HG02884 (cell line): Measurements from ENCODE around the gene KRTAP9-9.
"Not testable (repeated sequence)": the region's sequence is repeated elsewhere in the genome, so short reads cannot be mapped to it uniquely, and the experiment has no call there.

Experiments used
- ATAC-seq: cut with Tn5 transposase; IDR thresholded peaks from one replicate; pipeline ENCODE4 v1.9.1; 2021; ENCODE audit warnings: mild to moderate bottlenecking, moderate library complexity; ENCODE audit not compliant: unreplicated experiment

The KRTAP9-9 gene

DNA sequence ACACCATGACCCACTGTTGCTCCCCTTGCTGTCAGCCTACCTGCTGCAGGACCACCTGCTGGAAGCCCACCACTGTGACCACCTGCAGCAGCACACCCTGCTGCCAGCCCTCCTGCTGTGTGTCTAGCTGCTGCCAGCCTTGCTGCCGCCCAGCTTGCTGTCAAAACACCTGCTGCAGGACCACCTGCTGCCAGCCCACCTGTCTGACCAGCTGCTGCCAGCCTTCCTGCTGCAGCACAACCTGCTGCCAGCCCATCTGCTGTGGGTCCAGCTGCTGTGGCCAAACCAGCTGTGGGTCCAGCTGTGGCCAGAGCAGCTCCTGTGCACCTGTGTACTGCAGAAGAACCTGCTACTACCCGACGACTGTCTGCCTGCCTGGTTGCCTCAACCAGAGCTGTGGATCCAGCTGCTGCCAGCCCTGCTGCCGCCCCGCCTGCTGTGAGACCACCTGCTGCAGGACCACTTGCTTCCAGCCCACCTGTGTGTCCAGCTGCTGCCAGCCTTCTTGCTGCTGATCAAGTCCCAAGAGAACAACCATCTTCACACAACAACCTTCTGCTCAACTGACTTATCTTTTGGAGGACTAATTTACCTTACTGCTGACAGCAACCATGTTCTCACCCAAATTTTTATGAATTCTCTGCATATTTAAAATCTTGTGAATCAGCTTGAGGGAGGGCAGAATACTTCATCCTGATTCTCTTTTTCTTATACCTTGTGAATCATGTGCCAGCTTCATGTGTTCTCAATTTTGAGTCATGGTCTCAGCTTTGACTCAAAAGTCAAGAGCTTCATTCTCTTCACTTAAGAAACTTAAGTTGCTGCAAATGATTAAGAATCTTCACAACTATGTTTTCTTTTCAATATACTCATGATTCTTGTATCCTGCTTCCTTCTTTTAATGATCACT, at the start of gene KRTAP9-9:
Gene KRTAP9-9, plus strand, starts transcription at position 4 of the 910 bp plus-strand sequence.
- not testable (repeated sequence) for ATAC-seq

DNA sequence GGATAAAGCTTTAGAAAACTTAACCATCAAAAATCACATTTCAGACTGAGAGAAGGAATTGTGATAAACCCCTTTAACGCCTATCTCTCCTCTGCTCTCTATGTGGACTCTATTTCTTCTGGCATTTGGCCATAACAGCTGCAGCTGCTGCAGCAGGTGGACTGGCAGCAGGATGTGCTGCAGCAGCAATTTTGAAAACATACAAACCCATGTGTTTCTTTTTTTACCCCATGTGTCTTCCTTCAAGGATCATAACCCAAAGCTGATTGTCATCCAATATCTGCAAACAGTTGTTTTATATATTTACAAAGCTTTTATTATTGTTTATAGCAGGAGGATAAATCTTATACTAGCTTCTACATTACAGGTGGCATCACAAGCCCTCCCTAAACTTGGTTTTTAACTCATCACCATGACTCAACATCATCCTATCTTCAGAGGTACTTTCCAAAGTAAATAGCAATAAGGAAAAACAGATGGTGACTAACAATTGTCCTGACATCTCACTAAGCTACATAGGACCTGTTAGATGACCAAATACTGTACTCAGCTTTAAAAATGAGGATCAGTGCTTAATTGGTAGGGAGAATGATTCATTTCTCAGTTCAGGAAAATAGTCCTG, 43.2 kb upstream of the KRTAP9-9 start:
- no peak for ATAC-seq

DNA sequence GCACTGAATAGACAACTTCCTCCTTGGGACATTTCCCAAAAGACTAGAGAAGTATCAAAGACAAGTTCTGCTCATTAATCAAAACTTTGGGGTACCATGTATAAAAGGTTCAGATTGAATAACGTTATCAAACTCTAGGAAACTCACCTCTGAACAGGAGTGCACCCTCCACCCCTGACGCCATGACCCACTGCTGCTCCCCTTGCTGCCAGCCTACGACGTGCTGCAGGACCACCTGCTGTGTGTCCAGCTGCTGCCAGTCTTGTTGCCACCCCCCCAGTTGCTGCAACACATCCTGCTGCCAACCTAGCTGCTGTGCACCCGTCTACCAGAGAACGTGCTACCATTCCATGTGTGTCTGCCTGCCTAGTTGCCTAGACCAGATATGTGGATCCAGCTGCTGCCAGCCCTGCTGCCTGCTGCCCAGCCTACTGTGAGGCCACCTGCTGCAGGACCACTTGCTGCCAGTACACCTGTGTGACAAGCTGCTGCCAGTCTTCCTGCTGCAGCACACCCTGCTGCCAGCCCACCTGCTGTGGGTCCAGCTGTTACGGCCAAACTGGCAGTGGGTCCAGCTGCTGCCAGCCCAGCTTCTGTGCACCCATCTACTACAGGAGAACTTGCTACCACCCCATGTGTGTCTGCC, 42.5 kb upstream of the KRTAP9-9 start:
- no peak for ATAC-seq

- no peak for ATAC-seq
Measured at GRCh38 chr17:41215681-41216080, 39.5 kb upstream of the KRTAP9-9 start.

- ATAC-seq, result no peak
Measured at GRCh38 chr17:41223821-41224220, 31.4 kb upstream of the KRTAP9-9 start.

DNA sequence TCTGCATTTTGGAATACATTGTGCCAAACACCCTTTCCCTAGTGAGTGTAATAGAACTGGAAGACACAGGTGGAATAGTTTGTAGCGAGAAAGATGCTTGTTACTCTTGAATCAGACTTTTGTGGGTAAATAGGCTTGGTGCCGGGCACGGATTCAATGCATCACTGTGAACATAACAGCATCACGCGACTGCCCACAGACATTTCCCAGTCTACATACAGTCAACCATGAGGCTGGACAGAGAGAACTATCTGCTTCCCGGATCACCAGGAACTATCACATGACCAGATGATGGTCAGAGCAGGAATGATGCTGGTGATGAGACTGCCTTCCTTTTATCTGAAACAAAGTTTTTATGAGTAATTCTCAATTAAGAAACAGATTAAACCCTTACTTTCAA, 29.1 kb upstream of the KRTAP9-9 start:
- no peak for ATAC-seq

GRCh38 chr17:41226598-41227095, 28.5 kb upstream of the KRTAP9-9 start, which contains the start of gene KRTAP9-2:
TSS of gene KRTAP9-2 (plus strand) at chr17:41226648. CDS start at chr17:41226655, 7 bp downstream.
- not testable (repeated sequence) for ATAC-seq

GRCh38 chr17:41230094-41230493, 25.1 kb upstream of the KRTAP9-9 start:
- ATAC-seq, result no peak

DNA sequence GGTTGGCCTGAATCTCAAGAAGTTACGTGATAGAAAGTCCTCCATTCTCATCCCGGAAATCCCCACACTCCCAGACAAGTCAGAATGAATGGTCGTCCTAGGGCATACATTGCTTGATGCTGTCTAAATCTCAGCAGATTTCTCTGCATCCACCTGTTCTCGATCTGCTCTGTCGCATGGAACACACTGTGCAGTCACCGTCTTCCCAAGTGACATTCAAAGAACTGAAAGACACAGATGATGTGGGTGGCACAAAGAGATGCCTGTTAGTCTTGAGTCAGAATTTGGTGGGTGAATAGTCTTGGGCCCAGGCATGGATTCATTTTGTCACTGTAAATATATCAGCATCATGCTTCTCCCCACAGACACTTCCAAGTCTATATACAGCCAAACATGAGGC, 23.5 kb upstream of the KRTAP9-9 start:
- no peak for ATAC-seq

GRCh38 chr17:41232399-41233105, 22.6 kb upstream of the KRTAP9-9 start, which contains the start of gene KRTAP9-3:
TSS of gene KRTAP9-3 (plus strand) at chr17:41232449. CDS start at chr17:41232502, 53 bp downstream.
- not testable (repeated sequence) for ATAC-seq

DNA sequence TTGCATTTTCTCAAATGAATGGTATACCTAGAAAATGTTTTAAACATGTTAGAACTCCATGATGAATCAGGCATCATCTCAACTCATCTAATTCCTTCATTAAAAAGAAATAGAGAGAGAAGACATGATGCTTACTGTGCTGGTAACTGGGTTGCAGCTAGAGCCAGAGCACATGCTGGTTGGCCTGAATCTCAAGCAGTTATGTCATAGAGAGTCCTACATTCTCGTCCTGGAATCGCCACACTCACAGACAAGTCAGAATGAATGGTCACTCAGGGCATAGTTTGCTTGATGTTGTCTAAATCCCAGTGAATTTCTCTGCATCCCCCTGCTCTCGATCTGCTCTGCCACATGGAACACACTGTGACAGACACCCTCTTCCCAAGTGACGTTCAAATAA, 18.1 kb upstream of the KRTAP9-9 start:
- ATAC-seq, result not testable (repeated sequence)

DNA sequence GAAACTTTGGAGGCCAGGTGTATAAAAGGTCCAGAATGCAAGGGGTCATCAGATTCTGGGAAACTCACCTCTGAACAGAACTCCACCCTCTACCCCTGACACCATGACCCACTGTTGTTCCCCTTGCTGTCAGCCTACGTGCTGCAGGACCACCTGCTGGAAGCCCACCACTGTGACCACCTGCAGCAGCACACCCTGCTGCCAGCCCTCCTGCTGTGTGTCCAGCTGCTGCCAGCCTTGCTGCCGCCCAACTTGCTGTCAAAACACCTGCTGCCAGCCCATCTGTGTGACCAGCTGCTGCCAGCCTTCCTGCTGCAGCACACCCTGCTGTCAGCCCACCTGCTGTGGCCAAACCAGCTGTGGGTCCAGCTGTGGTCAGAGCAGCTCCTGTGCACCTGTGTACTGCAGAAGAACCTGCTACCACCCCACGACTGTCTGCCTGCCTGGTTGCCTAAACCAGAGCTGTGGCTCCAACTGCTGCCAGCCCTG, 17.2 kb upstream of the KRTAP9-9 start, which contains the start of gene KRTAP9-8:
Gene KRTAP9-8, plus strand, starts transcription at position 51 of the 489 bp plus-strand sequence. Its CDS starts 53 bp downstream, at position 104.
- ATAC-seq, result not testable (repeated sequence)

DNA sequence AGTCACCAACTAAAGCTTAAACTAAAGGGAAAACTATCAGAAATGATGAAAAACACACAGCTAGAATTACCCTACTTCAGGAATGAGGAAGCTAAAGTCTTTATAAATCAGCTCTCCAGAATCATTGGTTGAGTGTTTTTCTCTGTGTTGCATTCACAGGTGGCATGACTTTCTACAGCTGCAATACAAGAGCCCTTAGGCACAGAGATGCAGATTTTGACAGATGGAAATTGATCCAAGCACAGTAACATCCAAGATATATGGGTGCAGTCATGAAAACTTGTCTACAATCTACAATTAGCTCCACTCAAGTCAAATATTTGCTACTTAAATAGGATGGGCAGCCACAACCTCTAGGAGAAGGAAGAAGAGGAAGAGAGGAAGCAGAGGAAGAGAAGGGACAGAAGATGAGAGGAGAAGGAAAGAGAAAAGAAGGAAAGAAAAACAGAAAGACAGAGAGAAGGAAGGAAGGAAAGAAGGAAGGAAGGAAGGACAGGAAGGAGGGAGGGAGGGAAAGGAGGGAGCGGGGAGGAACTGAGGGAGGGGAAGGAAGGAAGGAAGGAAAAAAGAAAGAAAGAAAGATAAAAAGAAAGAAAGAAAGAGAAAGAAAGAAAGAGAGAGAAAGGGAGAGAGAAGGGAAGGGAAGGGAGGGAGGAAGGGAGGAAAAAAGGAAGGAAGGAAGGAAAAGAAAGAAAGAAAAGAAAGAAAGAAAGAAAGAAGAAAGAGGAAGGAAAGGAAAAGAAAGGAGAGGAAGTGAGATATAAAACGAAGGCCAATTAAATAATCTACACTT, 8.0 kb upstream of the KRTAP9-9 start:
- ATAC-seq, result not testable (repeated sequence)

DNA sequence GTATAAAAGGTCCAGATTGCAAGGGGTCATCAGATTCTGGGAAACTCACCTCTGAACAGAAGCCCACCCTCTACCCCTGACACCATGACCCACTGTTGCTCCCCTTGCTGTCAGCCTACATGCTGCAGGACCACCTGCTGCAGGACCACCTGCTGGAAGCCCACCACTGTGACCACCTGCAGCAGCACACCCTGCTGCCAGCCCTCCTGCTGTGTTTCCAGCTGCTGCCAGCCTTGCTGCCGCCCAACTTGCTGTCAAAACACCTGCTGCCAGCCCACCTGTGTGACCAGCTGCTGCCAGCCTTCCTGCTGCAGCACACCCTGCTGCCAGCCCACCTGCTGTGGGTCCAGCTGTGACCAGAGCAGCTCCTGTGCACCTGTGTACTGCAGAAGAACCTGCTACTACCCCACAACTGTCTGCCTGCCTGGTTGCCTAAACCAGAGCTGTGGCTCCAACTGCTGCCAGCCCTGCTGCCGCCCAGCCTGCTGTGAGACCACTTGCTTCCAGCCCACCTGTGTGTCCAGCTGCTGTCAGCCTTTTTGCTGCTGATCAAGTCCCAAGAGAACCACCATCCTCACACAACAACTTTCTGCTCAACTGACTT, 5.4 kb upstream of the KRTAP9-9 start, which contains the start of gene KRTAP9-4:
Gene KRTAP9-4, plus strand, starts transcription at position 51 of the 604 bp plus-strand sequence. Its CDS starts 34 bp downstream, at position 85.
- ATAC-seq, result not testable (repeated sequence)

DNA sequence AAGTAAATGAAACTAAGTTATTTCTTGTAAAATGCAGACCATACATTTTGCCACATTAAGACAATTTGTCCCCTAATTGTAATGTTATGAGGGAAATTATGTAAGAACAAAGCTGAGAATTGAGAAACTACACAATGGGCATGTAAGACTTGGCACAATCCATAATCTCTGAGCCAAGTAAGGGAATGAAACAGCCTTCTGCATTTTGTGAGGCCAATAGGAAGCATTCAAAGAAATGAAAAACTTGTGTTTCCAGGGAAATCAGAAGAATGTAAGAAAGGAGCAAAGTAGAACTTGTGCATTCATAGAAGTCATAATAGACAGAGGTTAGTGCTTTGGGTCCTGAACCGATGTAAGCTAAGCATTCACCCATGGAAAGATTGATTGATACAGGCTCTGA, 3.9 kb upstream of the KRTAP9-9 start:
- ATAC-seq, result no peak

- no peak for ATAC-seq
Measured at GRCh38 chr17:41254861-41255260, 323 bp upstream of the KRTAP9-9 start.

GRCh38 chr17:41256291-41256685, 1.1 kb downstream of the KRTAP9-9 start:
- no peak for ATAC-seq

GRCh38 chr17:41258406-41258805, 3.2 kb downstream of the KRTAP9-9 start:
- no peak for ATAC-seq

DNA sequence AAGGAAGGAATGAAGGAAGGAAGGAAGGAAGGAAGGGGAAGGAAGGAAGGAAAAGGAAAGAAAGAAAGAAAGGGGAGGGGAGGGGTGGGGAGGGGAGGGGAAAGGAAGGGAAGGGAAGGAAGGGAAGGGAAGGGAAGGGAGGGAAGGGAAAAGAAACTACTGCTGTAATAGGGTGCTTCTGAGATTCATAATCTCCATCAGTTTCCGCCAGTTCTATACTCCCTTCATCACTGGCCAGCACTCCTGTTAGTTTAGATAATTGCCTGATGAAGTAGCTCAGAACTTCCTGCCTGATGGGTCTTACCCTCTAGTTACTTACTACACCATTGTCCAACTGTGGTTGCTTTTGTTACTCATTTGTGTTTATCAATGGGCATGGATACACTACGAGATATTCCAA, 8.0 kb downstream of the KRTAP9-9 start:
- no peak for ATAC-seq
